GM19452 (cell line): ENCODE measurements around the gene CCDC39.

ENCODE experiments used
- ATAC-seq: cut with Tn5 transposase; IDR thresholded peaks from one replicate; pipeline ENCODE4 v1.9.1; 2021; ENCODE audit not compliant: unreplicated experiment

The CCDC39 gene

GRCh38 chr3:180679178-180680096, at the start of gene CCDC39:
Gene CCDC39, minus strand, starts transcription at chr3:180679489. Its CDS starts 109 bp downstream, at chr3:180679380.
- ATAC-seq, result peak; percentile 97

- ATAC-seq, result no peak
These were observed 40.7 kb upstream of the CCDC39 start for GRCh38 chr3:180720012-180720411.

- ATAC-seq, result no peak
These were observed 28.6 kb upstream of the CCDC39 start for GRCh38 chr3:180707896-180708295.

DNA sequence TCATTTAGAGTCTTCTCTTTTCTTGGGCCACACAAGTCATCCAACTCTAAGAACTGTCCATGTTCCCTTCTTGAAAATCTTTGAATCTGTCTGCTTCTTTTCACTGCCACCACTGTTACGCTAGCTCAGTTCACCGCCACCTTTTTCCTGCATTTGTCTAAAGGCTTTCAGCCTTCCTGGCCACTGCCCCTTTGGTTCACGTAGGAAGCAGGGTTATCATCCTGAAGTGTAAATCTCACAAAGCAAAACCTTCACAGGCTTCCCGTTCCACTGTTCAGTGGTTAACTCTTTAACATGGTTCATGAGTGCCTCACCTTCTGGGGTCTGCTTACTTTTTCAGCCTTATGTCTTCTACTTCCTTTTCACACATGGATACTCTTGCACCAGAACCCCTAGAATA, 26.3 kb upstream of the CCDC39 start:
- no peak for ATAC-seq

DNA sequence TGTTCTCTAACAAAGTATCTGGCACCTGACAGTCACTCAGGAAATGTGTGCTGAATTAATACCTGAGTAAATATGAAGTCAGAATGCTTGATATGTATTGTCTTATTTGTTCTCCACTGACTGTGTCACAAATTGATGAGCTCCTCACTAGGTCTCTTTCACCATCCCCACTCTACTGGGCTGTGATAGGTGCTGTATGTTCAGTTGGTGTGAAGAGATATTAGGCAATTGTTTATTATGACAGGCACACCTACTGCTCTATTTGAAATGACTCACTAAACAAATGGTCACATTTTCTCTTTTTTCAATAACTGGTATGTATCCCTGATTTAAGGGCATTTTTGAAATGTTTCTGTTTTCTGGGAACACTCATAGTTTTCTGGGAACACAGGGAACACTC, 25.2 kb upstream of the CCDC39 start:
- ATAC-seq, result no peak

DNA sequence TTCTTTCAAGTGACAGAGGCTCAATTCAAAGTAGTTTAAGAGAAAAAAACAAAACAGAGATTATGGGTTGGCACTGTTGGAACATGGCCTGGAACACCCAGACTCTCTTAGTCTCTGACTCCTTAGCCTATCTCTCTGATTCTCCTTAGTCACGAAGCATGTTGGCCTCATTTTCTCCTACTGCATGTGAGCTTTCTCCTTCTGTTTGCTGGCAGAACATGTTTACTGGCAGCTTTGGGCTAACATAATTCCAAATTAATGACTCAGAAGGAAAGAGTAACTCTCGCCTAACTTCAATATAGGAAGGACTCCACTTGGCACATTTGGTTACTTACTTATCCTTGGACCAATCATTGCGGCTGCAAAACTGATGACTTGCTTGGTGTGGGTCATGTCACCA, 21.7 kb upstream of the CCDC39 start:
- ATAC-seq, result no peak

GRCh38 chr3:180698760-180699270, 19.5 kb upstream of the CCDC39 start:
- ATAC-seq, result no peak

GRCh38 chr3:180694321-180694720, 15.0 kb upstream of the CCDC39 start:
- no peak for ATAC-seq

GRCh38 chr3:180693656-180694055, 14.4 kb upstream of the CCDC39 start:
- ATAC-seq, result no peak

- no peak for ATAC-seq
These were observed 10.8 kb upstream of the CCDC39 start for GRCh38 chr3:180690061-180690460.

DNA sequence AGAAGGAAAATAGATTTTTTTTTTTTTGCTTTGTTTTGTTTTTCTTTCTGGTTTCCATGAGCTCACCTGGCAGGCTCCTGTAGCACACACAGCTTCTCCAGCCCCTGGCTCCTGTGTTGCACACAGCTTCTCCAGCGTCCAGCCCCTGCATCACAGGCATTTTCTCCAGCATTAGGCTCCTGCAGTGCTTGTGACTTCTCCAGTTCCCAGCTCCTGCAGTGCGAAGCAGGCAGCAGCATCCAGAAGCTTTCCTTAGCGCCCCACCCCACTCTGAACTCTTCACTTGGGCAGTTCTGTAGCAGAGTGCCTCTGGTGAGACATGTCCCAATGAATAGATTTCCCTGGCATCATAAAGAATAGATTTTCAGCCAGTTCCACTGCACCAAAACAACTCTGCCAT, 5.5 kb upstream of the CCDC39 start:
- ATAC-seq, result no peak

GRCh38 chr3:180683816-180684215, 4.5 kb upstream of the CCDC39 start:
- no peak for ATAC-seq

DNA sequence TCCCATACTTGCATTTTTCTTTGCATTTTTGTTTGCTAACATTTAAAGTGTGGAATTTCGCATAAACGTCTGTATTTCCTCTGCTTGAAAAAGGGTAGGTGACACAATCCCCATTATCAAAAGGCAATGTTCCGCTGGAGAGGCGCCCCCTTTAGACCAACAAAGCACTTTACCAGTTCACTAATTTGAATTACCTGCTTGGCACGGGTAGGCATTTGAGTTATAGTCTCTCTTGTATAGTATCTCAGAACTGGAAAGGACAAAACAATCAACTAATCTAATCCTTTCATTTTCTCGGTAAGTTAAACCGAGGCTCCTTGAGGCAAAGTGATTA, 775 bp upstream of the CCDC39 start:
- ATAC-seq, result peak; percentile 39

- no peak for ATAC-seq
These were observed 1.1 kb downstream of the CCDC39 start for GRCh38 chr3:180678231-180678630.

GRCh38 chr3:180661444-180661843, 17.8 kb downstream of the CCDC39 start:
- ATAC-seq, result no peak

DNA sequence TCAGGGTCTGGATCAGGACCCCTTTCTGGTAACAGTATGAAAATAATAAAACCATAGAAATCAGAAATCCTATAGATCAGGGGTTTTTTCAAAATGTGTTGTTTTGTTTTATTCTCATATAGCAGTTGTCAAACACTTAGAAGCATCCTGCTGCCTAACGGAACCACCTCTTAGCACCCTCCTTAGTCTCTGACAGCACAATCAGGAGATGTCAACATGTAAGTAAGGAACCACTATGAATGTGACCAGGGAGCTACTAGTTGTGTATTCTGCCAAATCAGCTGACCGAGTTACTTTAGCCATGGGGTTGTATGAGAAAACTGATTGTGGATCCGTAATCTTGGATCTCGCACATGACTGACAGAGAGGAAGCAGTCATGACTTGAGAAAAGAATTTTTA, 22.2 kb downstream of the CCDC39 start:
- no peak for ATAC-seq

DNA sequence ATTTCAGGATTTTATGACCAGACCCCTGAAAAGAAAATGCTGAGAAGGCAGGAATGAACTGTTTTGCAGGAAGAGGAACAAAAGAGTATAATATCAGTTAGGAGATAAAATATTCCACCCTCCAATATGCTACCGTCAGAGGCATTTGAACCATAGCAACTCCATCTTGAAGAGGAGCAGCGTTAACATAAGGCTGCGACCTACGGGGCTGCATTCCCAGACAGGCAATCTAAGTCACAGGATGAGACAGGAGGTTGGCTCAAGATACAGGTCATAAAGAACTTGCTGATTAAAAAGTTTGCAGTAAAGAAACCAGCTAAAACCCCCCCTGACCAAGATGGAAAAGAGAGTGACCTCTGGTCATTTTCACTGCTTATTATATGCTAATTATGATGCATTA, 22.9 kb downstream of the CCDC39 start:
- ATAC-seq, result no peak

GRCh38 chr3:180646187-180646790, 33.0 kb downstream of the CCDC39 start:
- ATAC-seq, result peak; percentile 60

- ATAC-seq, result no peak
These were observed 38.3 kb downstream of the CCDC39 start for GRCh38 chr3:180640987-180641386.

DNA sequence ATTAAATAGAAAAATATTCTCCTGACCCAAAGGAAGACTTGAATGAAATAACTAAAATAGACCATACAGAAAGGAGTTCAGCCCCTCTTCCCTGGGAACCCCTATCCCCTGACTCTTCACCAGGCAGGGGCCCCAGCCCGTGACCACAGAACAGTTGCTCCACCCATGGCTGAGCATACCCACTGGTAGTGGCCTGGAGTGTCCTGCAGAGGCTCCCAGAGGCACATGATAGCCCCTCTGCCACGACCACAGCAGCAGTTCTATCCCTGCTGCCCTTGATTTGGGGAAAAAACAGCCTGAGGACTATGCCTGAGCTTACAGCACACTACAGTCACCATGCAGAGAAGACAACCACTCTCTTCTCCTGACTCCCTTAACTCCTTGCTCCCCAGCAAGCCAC, 45.6 kb downstream of the CCDC39 start:
- no peak for ATAC-seq

- no peak for ATAC-seq
These were observed 48.0 kb downstream of the CCDC39 start for GRCh38 chr3:180631317-180631716.

DNA sequence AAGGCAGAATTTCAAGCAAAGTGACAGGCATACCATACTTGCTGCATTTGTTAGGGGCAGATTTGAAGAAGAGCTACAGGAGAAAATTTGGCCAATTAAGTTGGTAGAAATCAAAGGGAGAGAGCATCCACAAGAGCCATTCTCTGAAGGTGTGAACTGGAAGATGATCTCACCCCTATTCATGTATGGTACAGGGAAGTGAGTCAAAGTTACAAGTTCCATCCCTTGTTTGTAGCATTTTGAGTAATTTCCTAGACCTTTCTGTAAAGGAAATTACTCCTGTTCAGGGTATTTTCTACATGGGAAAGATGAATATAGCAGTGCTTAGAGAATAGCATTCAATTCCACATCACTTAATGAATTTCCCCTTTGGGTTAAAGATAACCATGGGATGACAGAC, 48.9 kb downstream of the CCDC39 start:
- ATAC-seq, result no peak
